Stimulated activated CD4-positive, alpha-beta T cell treated with anti-CD3 and anti-CD28 coated beads, Interleukin-4, amount 100 ng/mL, for 4 hours (primary cell): Measurements from ENCODE around the gene RASGRF1.
"Not testable (repeated sequence)": the region's sequence is repeated elsewhere in the genome, so short reads cannot be mapped to it uniquely, and the experiment has no call there.

Experiments used
- DNase-seq, 2 experiments: peaks; one replicate each; pipeline ENCODE4 v3.0.0-alpha.2; 2020

The RASGRF1 gene

GRCh38 chr15:79035814-79036213 lies 54.8 kb downstream of the RASGRF1 start:
- no peak for DNase-seq

GRCh38 chr15:79035111-79035601 lies 55.4 kb downstream of the RASGRF1 start:
- DNase-seq, result no peak

GRCh38 chr15:79034284-79034683 lies 56.3 kb downstream of the RASGRF1 start:
- no peak for DNase-seq

GRCh38 chr15:79032656-79033055 lies 57.9 kb downstream of the RASGRF1 start:
- DNase-seq, result no peak

GRCh38 chr15:79031821-79032220 lies 58.8 kb downstream of the RASGRF1 start:
- no peak for DNase-seq

- no peak for DNase-seq
These were observed 59.4 kb downstream of the RASGRF1 start for GRCh38 chr15:79031201-79031600.

- DNase-seq, result no peak
These were observed 60.1 kb downstream of the RASGRF1 start for GRCh38 chr15:79030470-79030869.

- DNase-seq, result no peak
These were observed 62.1 kb downstream of the RASGRF1 start for GRCh38 chr15:79028411-79028964.

GRCh38 chr15:79027532-79028410 lies 62.8 kb downstream of the RASGRF1 start:
- DNase-seq, result no peak

GRCh38 chr15:79025802-79026201 lies 64.8 kb downstream of the RASGRF1 start:
- DNase-seq, result no peak

GRCh38 chr15:79025201-79025600 lies 65.4 kb downstream of the RASGRF1 start:
- no peak for DNase-seq

- not testable (repeated sequence) for DNase-seq
These were observed 66.1 kb downstream of the RASGRF1 start for GRCh38 chr15:79024493-79024892.

GRCh38 chr15:79023918-79024317 lies 66.7 kb downstream of the RASGRF1 start:
- no peak for DNase-seq

GRCh38 chr15:79023546-79023890 lies 67.1 kb downstream of the RASGRF1 start:
- DNase-seq, result no peak

GRCh38 chr15:79018960-79019359 lies 71.6 kb downstream of the RASGRF1 start:
- DNase-seq, result no peak

- DNase-seq, result no peak
These were observed 72.6 kb downstream of the RASGRF1 start for GRCh38 chr15:79017953-79018352.

- no peak for DNase-seq
These were observed 73.9 kb downstream of the RASGRF1 start for GRCh38 chr15:79016527-79017170.

GRCh38 chr15:79015416-79015815 lies 75.2 kb downstream of the RASGRF1 start:
- DNase-seq, result no peak

GRCh38 chr15:79010278-79010677 lies 80.3 kb downstream of the RASGRF1 start:
- no peak for DNase-seq

GRCh38 chr15:79009379-79009778 lies 81.2 kb downstream of the RASGRF1 start:
- DNase-seq, result no peak

GRCh38 chr15:79008659-79009058 lies 81.9 kb downstream of the RASGRF1 start:
- DNase-seq, result no peak

GRCh38 chr15:79007066-79007465 lies 83.5 kb downstream of the RASGRF1 start:
- DNase-seq, result no peak

GRCh38 chr15:79006071-79006470 lies 84.5 kb downstream of the RASGRF1 start:
- no peak for DNase-seq

- DNase-seq, result no peak
These were observed 86.2 kb downstream of the RASGRF1 start for GRCh38 chr15:79004336-79004735.
